Measurements from ENCODE around the gene CGREF1. TPM values are rescaled to one million over a fixed set of nuclear protein-coding genes. Genes with fewer than 3 reads are reported as not detected.

Gene CGREF1
- total RNA-seq, 1 donor from 2014 or later: not detected

GRCh38 chr2:27147935-27148334, 29.0 kb upstream of the CGREF1 start:
- H3K4me1 Mint-ChIP-seq (ENCODE audit: unreplicated experiment): no peaks in the 10 kb centered on the region
- H3K4me3 Mint-ChIP-seq (ENCODE audit: unreplicated experiment): no peak overlapping the region
- TF ChIP-seq CTCF (IDR thresholded peaks at IDR 0.05; ENCODE audit: unreplicated experiment): no peak

GRCh38 chr2:27145682-27146081, 26.8 kb upstream of the CGREF1 start:
- Mint-ChIP-seq H3K4me1 (ENCODE audit: unreplicated experiment) (no peaks in the 10 kb centered on the region), H3K27ac (ENCODE audit: unreplicated experiment) (no peak overlapping the region), H3K36me3 (ENCODE audit: low read depth, unreplicated experiment) (no peaks in the 10 kb centered on the region), H3K9me3 (ENCODE audit: unreplicated experiment) (no peaks in the 10 kb centered on the region), H3K4me3 (ENCODE audit: unreplicated experiment) (no peak overlapping the region), H3K27me3 (ENCODE audit: unreplicated experiment) (peaks cover 4% of the 10 kb centered on the region)
- TF ChIP-seq CTCF (IDR thresholded peaks at IDR 0.05; ENCODE audit: unreplicated experiment): no peak
- no peak for DNase-seq (ENCODE audit: low spot score)

More at GRCh38 chr2:27147935-27148334, 29.0 kb upstream of the CGREF1 start:
- Mint-ChIP-seq H3K36me3 (ENCODE audit: low read depth, unreplicated experiment) (no peaks in the 10 kb centered on the region), H3K9me3 (ENCODE audit: unreplicated experiment) (no peaks in the 10 kb centered on the region), H3K27me3 (ENCODE audit: unreplicated experiment) (peaks cover 4% of the 10 kb centered on the region), H3K27ac (ENCODE audit: unreplicated experiment) (no peak overlapping the region)
- DNase-seq (ENCODE audit: low spot score): no peak

GRCh38 chr2:27143285-27143684, 24.4 kb upstream of the CGREF1 start:
- Mint-ChIP-seq H3K27ac (ENCODE audit: unreplicated experiment) (no peak overlapping the region), H3K9me3 (ENCODE audit: unreplicated experiment) (no peaks in the 10 kb centered on the region), H3K4me1 (ENCODE audit: unreplicated experiment) (no peaks in the 10 kb centered on the region), H3K27me3 (ENCODE audit: unreplicated experiment) (peaks cover 7% of the 10 kb centered on the region), H3K4me3 (ENCODE audit: unreplicated experiment) (no peak overlapping the region), H3K36me3 (ENCODE audit: low read depth, unreplicated experiment) (no peaks in the 10 kb centered on the region)
- DNase-seq (ENCODE audit: low spot score): no peak
- no peak for TF ChIP-seq CTCF (IDR thresholded peaks at IDR 0.05; ENCODE audit: unreplicated experiment)

GRCh38 chr2:27139310-27139709, 20.4 kb upstream of the CGREF1 start, which contains the start of gene PRR30:
Gene PRR30 (minus strand): TSS chr2:27139410. CDS start chr2:27138329, 1,081 bp downstream.
- DNase-seq (ENCODE audit: low spot score): no peak
- Mint-ChIP-seq H3K4me1 (ENCODE audit: unreplicated experiment) (no peaks in the 10 kb centered on the region), H3K4me3 (ENCODE audit: unreplicated experiment) (no peak within 1 kb of the TSS), H3K27me3 (ENCODE audit: unreplicated experiment) (peaks cover 6% of the 10 kb centered on the region), H3K9me3 (ENCODE audit: unreplicated experiment) (no peaks in the 10 kb centered on the region), H3K27ac (ENCODE audit: unreplicated experiment) (no peak within 1 kb of the TSS), H3K36me3 (ENCODE audit: low read depth, unreplicated experiment) (no peaks in the 10 kb centered on the region)
- no peak for TF ChIP-seq CTCF (IDR thresholded peaks at IDR 0.05; ENCODE audit: unreplicated experiment)

GRCh38 chr2:27138111-27138510, 19.2 kb upstream of the CGREF1 start:
- no peak for TF ChIP-seq CTCF (IDR thresholded peaks at IDR 0.05; ENCODE audit: unreplicated experiment)
- no peak overlapping the region for H3K4me3 Mint-ChIP-seq (ENCODE audit: unreplicated experiment)
- DNase-seq (ENCODE audit: low spot score): no peak
- H3K36me3 Mint-ChIP-seq (ENCODE audit: low read depth, unreplicated experiment): peaks cover 2% of the 10 kb centered on the region
- H3K4me1 Mint-ChIP-seq (ENCODE audit: unreplicated experiment): peaks cover 5% of the 10 kb centered on the region
- H3K9me3 Mint-ChIP-seq (ENCODE audit: unreplicated experiment): no peaks in the 10 kb centered on the region
- H3K27me3 Mint-ChIP-seq (ENCODE audit: unreplicated experiment): peaks cover 5% of the 10 kb centered on the region
- H3K27ac Mint-ChIP-seq (ENCODE audit: unreplicated experiment): no peak overlapping the region

All from endothelial cell (in vitro differentiated cells).